GM19043 (cell line): ENCODE data around the gene PDE4B.
A peak's percentile ranks its signal among the peaks of the same experiment; 100 is the strongest.

Experiments
- ATAC-seq: cut with Tn5 transposase; IDR thresholded peaks from one replicate; pipeline ENCODE4 v1.9.1; 2021; ENCODE audit warnings: low read depth; ENCODE audit not compliant: unreplicated experiment

PDE4B gene

DNA sequence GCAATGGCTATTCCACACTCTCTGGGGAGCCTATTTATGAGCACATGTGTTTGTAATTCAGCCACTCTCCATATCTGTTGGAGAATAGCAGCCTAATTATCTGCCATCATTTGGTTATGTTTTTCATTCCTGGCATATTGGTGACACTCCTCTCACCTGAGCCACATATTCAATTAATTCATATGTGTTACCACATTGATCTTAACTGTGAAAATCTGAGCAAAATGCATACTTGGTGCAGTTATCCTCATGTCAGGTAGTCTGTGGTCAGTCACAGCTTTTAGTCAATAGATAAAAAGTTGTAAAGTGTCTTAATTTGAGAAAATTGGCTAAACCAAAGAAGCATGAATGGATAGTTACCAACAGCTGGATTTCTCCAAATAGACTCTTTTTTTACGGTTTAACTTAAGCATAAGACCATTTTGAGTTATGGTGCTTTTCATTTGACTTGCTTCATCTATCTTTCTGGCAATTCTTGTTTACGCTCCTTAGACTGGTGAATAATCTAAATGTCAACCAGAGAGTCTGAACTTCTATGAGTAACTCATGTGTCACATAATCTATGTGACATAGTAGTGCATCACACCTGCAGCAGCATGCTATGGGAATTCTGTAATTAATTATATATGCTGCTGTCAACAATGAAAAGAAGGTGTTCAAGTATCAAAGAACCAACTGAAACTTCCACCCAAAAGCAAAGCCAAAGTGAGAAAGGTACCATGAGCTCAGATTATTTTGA is 553.5 kb downstream of the PDE4B start:
- ATAC-seq: no peak

DNA sequence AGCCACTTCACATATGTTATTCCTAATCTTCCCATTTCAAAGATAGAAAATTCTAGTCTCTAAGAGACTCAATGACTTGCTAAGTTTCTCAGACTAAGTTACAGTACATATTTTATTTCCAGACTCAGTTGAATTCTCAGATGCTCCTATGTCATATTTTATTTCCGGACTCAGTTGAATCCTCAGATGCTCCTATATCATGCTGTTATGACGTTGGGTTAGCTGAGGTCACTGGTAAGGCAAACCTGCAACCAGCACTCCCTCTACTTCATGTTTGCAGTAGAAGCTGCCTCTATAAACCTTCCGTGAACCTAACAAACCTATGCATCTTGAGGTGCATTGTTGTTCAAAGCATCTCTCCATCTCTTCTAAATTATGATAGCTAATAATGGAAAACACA is 554.2 kb downstream of the PDE4B start:
- ATAC-seq: no peak

DNA sequence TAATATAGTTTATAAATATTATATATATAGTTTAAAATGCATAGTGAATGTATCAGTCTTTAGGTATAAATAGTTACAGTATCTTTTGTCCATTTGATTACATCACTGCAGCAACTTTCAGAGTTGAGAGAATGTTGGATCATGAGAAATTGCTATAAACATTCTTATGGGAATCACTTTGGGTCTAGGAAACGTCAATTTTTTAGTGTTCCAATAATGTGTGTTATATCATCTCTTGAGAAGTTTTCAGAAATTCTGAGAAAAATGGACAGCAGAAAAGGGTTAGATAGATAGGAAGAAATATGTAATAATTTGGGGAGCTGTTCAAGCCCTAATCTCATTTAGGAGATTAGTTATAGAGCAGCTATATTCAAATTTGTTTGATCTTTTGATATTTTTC is 556.1 kb downstream of the PDE4B start:
- ATAC-seq: no peak

DNA sequence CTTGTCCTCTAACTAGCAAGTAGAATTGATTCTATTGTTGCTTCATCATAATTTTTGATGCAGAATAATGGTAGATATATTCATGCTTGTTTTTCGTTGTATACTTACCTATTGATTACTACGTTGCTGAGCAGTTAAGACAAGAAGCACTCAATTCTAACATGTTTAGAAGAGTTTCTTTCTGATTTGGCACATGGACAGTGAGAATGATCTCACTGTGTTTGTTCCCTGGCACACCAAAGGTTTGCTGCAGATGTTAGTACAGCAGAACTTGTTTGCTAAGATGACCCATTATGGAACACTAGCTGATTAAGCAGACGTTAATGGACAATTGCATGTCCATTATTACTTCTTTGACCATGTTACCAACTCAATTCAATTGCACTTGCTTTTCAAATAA is 556.5 kb downstream of the PDE4B start:
- no peak for ATAC-seq

DNA sequence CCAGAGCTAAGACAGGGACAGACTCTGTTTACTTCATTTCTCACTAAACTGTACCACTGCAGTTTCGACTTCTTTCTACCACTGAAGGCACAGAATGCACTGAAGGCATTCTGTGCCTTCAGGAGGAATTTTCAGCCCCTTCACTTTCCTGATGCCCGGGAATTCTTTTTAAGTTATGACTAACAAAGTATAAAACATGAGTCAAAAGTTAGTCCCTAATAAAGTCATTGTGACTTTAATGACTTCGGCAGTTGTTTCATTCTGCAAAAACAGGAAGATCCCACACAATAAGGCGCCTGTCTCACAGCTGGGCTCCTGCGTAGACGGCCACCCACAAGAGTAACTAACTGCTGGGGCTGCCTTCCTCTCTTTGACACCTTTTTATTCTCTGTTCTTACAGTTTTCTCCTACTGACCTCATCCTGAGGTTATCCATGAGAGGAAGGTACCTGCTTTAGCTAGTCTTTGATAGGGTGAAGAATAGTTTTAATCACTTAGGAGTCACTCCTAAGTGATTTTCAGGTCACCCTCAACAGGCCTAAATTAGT is 557.4 kb downstream of the PDE4B start:
- ATAC-seq: peak; percentile 57

DNA sequence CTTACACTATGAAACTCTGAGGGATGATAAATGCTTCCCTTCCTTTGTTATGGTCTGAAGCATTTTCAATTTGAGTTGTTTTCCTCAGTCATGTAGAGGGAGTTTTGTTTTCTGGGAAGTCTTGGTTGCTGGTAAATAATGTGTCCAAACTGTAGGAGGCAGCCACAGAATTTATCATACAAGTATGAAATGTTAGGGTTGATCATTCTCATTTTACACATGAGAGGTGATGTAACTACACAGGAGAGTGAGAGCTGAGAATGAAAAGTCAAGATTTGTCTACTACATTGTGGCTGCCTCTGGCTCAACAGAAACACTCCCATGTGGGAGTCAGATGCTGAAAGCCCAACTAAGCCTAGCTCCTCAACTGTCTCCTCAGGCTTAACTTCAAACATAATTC is 558.8 kb downstream of the PDE4B start:
- ATAC-seq: peak; percentile 17

DNA sequence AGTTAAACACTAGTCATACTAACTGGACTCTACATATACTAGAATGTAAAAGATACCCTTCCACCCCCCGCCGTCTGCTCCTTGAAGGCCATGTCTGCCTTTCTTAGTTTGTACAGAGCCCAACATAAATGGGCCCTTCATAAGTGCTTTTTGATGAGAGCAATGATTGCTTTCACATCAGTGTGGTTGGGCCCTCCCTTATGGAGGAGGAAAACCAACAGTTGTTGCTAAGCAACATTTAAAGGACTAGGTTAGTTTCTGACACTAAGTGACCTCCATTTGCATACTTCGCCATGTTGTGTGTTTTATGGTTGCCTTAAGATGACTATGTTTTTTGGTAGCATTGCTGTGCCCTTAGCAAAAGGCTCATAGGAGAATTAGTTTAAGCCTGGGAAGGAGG is 559.2 kb downstream of the PDE4B start:
- peak; percentile 46 for ATAC-seq

DNA sequence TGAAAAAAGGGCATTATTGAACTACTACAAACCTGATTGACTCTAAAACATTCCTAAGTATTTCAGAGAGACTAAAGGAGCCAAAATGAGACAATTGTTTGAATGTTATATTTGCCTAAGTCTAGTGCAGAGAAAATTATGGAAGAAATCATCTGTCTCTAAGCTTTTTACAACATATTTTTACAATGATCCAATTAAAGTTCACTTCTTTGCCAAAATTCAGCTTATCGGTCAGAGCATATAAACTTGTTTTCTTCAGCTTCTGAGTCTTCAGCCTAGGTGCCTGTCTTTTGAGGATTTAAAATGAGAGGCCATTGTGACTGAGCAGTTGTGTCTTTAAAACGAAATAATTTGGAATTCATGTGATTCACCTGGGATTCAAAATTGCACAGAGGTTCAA is 560.1 kb downstream of the PDE4B start:
- ATAC-seq: no peak

DNA sequence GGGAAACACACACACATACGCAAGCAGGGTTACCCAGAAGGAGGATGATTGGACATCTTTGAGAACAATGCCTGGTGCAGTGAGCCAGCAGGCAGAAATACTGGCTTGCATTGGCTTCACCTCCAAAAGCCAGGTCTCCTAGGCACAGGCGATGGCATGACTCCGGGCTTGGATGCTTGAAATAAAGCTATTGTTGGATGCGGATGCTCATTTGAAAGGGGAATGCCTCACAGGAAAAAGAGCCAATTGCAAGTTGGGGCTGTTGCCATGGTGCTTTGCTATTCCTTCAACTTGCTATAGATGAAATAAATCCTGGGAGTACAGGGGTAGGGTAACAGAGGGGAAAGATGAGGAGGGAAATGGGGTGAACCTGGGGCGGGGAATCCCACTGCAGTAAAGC is 560.6 kb downstream of the PDE4B start:
- no peak for ATAC-seq

DNA sequence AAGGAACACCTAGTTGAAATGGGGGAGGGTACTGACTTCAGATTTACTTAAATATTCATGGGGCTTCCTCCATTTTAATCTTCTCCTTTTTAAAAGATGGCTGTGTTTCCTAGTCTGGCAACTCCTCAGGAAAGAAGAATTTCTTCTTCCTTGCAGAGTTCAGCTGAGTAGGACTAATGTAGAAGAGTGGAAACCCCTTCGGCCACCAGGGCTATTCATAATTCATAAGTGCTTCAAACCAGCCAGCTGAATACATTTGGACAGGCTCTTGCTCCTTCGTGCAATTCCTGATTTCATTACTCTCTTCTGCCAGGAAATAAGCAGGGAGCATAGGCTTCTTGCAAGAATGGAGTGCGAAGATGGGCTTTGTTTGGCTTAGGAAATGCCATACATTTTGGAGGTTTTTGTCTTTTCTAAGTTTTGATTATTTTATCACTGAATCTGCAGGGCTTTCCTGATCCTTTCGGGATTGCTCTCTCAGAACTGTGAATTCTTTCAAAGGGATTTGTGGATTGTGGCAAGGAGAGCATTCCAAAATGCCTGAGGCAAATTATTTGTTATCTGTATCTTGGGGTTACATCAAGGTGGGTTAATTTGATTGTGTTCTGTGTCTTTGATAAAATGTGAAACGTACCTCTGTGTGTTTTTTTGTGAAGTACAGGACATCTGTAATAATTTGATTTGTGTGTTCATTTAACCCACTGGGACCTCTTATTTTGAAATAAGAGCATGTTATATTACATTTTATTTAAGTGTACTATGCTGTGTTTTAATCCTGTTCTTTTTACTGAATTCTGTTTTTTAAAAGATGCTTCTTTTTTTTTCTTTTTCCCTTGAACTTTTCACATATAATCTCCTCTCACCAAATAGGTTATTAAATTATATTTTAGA is 561.9 kb downstream of the PDE4B start:
- ATAC-seq: no peak

DNA sequence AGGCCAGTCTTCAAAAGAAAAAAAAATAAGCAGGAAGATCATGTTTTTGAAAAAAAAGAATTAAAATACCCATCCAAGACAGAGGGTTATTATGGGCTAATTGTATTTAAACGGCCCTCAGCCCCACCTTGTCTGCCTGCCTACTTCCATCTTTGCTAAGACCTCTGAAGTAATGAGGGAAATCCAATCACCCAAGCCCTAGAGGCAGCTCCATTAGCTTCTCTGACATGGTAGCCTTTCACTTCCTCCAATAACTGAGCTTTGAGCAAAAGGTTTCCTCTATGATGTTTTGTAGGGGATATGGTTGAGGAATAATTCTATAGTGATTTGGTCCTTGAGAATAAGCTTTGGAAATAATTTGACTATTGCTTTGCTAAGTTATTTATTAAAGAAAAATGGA is 563.1 kb downstream of the PDE4B start:
- ATAC-seq: no peak

DNA sequence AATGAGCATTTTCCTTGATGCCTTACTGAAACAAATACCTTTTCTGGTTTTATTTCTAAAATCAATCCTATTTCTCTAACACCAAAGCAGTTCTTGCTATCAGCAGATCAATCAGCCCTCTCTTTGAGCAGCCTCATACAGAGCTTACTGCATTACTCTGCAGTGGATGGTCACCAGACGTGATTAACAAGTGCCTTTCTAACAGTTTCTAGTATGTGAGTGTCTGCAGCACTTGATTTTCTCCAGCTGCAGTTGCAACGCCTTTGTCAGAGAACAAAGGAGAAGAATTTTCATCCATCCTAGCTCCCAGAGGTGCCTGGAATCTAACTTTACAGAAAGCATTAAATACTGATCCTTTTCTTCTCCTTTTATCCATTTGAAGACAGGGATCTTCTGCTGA is 563.9 kb downstream of the PDE4B start:
- ATAC-seq: no peak

DNA sequence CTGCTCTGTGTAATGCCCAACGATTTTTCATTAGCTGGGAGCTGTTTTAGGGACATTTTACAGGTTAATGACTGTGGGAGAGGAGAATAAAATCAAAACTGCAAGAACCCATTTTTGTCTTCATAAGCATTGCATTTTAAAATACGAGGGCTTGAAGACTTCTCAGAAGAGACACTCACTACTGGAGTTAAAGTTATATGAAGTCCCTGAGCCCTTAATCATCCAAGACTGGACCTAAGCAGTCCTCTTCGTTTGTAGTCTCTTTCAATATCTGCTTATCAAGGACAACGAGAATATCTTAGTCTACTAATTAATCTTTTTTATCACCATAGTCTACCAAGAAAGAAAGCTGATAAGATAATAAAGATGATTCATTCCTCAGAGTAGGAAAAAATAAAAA is 564.3 kb downstream of the PDE4B start:
- ATAC-seq: no peak

DNA sequence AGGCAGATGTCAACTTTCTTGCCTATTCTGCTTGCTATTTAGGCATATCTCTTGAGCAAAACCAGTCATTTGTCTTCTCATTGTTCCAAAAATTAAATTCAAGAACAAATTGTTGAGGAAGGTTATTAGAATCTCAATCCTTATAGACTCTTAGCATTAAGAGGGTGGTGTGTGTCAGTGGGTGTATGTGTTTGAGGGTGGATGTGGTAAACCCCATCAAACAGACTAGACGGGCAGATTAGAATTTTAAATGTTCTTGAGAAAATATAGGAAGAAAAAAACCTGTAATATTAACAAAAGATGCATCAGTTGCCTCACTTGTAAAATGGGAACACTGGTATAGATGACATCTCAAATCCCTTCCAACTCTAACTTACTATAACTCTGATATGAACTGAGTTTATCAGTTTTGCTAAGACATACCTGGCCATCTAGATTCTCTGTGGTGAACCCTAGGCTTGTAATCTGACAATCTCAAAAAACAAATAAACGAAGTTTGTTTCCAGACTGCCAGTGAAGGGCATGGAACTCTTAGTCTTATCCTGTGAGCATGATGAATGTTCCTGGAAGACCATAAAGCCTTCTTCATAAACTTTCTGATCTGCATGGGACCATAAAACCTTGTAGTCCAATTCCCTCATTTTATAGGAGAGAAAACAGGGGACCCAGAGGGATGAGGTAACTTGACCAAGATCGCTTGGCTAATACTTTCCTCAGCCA is 564.9 kb downstream of the PDE4B start:
- ATAC-seq: no peak

DNA sequence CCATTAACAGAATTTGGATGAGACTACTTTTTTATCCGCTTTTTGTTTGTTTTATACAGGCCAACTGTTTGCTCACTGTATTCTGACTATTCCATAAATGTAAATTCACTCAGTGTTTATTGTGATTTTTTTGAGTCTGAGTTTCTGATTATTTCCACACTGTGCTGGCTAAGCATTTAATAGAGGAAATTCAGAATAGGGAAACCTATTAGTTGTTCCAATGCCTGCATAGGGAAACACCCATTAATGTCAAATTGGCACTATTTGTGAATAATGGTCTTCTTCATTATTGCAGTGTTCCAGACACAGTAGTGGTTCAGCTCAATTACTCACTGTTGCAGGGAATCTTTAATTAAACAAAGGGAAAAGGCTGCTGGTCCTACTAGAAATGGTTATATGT is 566.6 kb downstream of the PDE4B start:
- no peak for ATAC-seq

DNA sequence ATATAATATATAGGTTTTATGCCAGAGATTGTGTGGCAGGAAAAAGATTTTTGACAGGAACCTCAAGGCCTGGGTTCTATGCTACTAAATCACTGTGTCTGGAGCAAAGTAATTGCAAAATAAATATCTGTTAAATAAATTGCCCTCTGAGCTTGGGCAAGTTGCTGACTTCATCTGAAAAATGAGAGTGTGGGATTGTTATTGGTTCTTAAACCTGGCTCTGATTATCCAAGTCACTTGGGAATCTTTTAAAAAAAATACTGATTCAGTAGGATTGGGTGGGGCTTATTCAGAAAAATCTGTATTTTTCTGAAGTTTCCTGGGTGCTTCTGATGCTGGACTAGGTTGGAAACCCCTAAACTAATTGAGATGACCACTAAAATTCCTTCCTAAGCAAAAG is 567.1 kb downstream of the PDE4B start:
- ATAC-seq: no peak

DNA sequence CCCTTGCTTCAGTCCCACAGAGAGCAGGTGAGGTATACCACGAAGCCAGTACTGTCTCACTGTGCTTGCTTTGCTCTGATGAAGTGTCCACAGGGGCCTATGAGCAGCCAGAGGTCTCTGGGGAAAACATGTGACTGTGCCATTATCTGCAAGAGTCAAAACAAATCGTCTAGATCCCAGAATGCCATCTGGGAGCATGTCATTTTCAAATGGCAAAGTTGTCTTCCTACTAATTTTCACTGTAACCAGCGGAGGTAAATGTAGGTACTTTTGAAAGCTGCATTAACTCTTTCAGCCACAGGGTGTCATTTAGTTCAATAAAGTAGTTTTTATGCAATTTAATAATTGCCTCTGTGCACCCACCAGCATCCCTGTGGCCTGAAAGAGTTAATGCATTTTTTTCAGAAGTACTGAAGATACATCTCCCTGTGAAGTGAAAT is 567.6 kb downstream of the PDE4B start:
- ATAC-seq: no peak

DNA sequence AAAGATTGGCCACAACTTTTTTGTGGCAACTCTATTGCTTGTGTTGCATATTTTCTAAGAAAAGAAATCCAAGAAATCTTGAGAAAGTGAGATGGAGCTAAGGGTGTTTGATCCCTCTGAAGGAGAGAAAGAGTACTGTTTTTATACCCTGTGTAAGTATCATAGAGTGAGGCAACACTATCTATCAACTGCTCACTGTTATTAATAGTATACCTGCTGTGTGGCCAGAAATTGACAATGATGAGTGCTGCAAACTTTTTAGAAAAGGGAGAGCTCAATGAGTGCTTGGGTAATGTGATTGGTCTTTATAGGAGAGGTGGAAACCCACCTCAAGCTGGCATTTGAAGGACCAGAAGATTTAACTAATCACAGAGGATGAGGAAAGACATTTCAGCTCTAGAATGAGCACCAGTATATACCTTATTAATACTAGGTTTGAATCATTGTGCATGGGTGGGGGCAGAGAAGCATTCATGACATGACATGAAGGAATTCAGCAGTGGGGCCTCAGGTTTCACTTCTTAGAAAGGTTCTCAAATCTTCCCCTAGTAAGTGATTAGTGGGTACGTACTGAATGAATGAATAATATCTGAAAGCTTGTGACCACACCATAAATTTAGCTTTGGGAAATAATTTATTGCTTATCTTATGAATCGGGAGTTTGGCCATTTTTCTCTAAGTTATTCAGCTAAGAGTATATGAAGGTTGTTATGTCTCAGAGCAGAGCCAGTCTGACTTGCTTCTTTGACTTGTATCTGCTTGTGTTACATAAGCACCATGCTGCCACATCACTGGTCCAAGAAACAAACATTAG is 572.1 kb downstream of the PDE4B start:
- peak; percentile 70 for ATAC-seq

DNA sequence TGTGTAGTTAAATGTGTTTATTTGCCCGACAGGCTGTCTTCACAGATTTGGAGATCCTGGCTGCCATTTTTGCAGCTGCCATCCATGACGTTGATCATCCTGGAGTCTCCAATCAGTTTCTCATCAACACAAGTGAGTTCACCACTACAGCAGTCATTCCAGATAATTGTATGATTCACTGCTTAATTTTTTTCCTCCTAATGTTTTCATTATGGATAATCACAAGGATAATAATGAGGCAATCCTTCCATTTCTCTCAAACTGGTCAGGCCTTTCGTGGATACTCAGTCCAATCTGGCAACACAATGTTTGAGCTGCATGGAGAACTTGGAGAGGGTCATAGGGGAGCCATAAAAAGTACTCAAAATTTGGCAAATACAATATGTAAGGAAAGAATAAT is 572.9 kb downstream of the PDE4B start:
- no peak for ATAC-seq

DNA sequence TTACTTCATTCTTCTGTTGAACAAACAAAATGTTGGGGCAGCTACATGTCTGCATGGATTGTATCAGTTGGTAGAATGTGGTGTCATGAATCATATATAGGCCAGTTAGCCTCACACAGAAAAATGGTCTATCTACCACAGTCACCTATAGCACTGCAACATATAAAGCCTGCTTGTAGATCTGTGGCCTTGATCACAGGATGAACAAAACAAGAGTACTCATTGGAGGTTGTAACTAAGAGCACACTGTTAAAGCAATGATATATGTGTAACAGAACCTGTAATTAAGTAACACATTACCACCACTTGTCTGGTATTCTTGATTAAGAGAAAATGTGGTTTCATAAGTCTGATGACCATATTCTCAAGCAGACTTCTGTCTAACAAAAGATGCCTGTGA is 573.9 kb downstream of the PDE4B start:
- no peak for ATAC-seq
